ENCODE data around the gene NKX1-1. TPM values are rescaled to one million over a fixed set of nuclear protein-coding genes. Genes with fewer than 3 reads are reported as not detected.

Gene NKX1-1
- total RNA-seq, 4 donors from 2014 or later = not detected

- Histone ChIP-seq H3K4me3 (no peak overlapping the region), H3K27ac (replicated peaks in 1 of 4) (no peak overlapping the region), H3K9me3 (no peaks in the 10 kb centered on the region), H3K27me3 (no peaks in the 10 kb centered on the region), H3K36me3 (peaks cover 26 to 91% (median 62%) of the 10 kb centered on the region in 4 donors), H3K4me1 (no peaks in the 10 kb centered on the region)
- no peak for TF ChIP-seq POLR2A (IDR thresholded peaks at IDR 0.05; ENCODE audit: low read depth)
- TF ChIP-seq POLR2AphosphoS5 (IDR thresholded peaks at IDR 0.05) = no peak
- no peak for TF ChIP-seq EP300 (IDR thresholded peaks at IDR 0.05)
- no peak for TF ChIP-seq CTCF (IDR thresholded peaks at IDR 0.05)
- no peak for DNase-seq (ENCODE audit: extremely low spot score)
- intact Hi-C loops (cut with DNase I) = no loop called here
- WGBS = 100% methylated on average over 11 of the region's 29 CpGs
These were observed 35.7 kb downstream of the NKX1-1 start for GRCh38 chr4:1370321-1371124.

GRCh38 chr4:1369479-1370079, 36.7 kb downstream of the NKX1-1 start:
- Histone ChIP-seq H3K4me3 (no peak overlapping the region), H3K9me3 (no peaks in the 10 kb centered on the region), H3K36me3 (peaks cover 20 to 91% (median 57%) of the 10 kb centered on the region in 4 donors), H3K4me1 (no peaks in the 10 kb centered on the region), H3K27ac (replicated peaks in 1 of 4) (no peak overlapping the region), H3K27me3 (no peaks in the 10 kb centered on the region)
- 95% methylated on average over 22 of the region's 22 CpGs for WGBS
- TF ChIP-seq CTCF (IDR thresholded peaks at IDR 0.05) (no peak), EP300 (IDR thresholded peaks at IDR 0.05) (no peak), POLR2A (IDR thresholded peaks at IDR 0.05; ENCODE audit: low read depth) (no peak), POLR2AphosphoS5 (IDR thresholded peaks at IDR 0.05) (no peak)
- intact Hi-C loops (cut with DNase I) = no loop called here
- no peak for DNase-seq (ENCODE audit: extremely low spot score)

- H3K27ac ChIP-seq (replicated peaks in 1 of 4) = no peak overlapping the region
- H3K4me3 ChIP-seq = no peak overlapping the region
- H3K27me3 ChIP-seq = no peaks in the 10 kb centered on the region
- no peak for DNase-seq (ENCODE audit: extremely low spot score)
- WGBS = 92% methylated on average over 8 of the region's 18 CpGs
- peaks cover 20 to 91% (median 55%) of the 10 kb centered on the region in 4 donors for H3K36me3 ChIP-seq
- intact Hi-C loops (cut with DNase I) = no loop called here
- no peak for TF ChIP-seq POLR2A (IDR thresholded peaks at IDR 0.05; ENCODE audit: low read depth)
- no peak for TF ChIP-seq EP300 (IDR thresholded peaks at IDR 0.05)
- no peaks in the 10 kb centered on the region for H3K9me3 ChIP-seq
- H3K4me1 ChIP-seq = no peaks in the 10 kb centered on the region
These were observed 37.2 kb downstream of the NKX1-1 start for GRCh38 chr4:1369091-1369450.

- H3K9me3 ChIP-seq = no peaks in the 10 kb centered on the region
- no peaks in the 10 kb centered on the region for H3K4me1 ChIP-seq
- H3K36me3 ChIP-seq = peaks cover 20 to 86% (median 50%) of the 10 kb centered on the region in 4 donors
- 93% methylated on average over 17 of the region's 24 CpGs for WGBS
- no peak overlapping the region for H3K4me3 ChIP-seq
- intact Hi-C loops (cut with DNase I) = no loop called here
- no peak for TF ChIP-seq POLR2AphosphoS5 (IDR thresholded peaks at IDR 0.05)
- no peak for TF ChIP-seq POLR2A (IDR thresholded peaks at IDR 0.05; ENCODE audit: low read depth)
- no peak for TF ChIP-seq CTCF (IDR thresholded peaks at IDR 0.05)
- TF ChIP-seq EP300 (IDR thresholded peaks at IDR 0.05) = no peak
- no peak for DNase-seq (ENCODE audit: extremely low spot score)
- H3K27me3 ChIP-seq = no peaks in the 10 kb centered on the region
- H3K27ac ChIP-seq (replicated peaks in 1 of 4) = no peak overlapping the region
These were observed 37.7 kb downstream of the NKX1-1 start for GRCh38 chr4:1368421-1369090.

- Histone ChIP-seq H3K4me3 (no peak overlapping the region), H3K27ac (replicated peaks in 1 of 4) (no peak overlapping the region), H3K27me3 (no peaks in the 10 kb centered on the region), H3K9me3 (no peaks in the 10 kb centered on the region), H3K36me3 (peaks cover 20 to 82% (median 46%) of the 10 kb centered on the region in 4 donors), H3K4me1 (no peaks in the 10 kb centered on the region)
- no peak for TF ChIP-seq POLR2AphosphoS5 (IDR thresholded peaks at IDR 0.05)
- intact Hi-C loops (cut with DNase I) = no loop called here
- WGBS = 93% methylated on average over 6 of the region's 10 CpGs
- DNase-seq (ENCODE audit: extremely low spot score) = no peak
These were observed 38.3 kb downstream of the NKX1-1 start for GRCh38 chr4:1367936-1368289.
